H9 (cell line): ENCODE data around the gene PHAX. TPM values are rescaled to one million over a fixed set of nuclear protein-coding genes. Genes with fewer than 3 reads are reported as not detected.

Source experiments
- DNase-seq: peaks from one replicate; pipeline ENCODE4 v3.0.0-alpha.2; 2017
- H2AFZ ChIP-seq: one replicate; pipeline ENCODE4 v1.6.1; 2013; ENCODE audit warnings: mild to moderate bottlenecking, low read length, control low read depth, moderate library complexity
- H2AK5ac ChIP-seq: 2 replicates; pipeline ENCODE4 v1.6.1; 2013; ENCODE audit warnings: low read length, control low read depth, mixed read lengths; ENCODE audit not compliant: insufficient read length
- H2BK120ac ChIP-seq: one replicate; pipeline ENCODE4 v1.6.1; 2013; ENCODE audit warnings: low read depth, mild to moderate bottlenecking, low read length, control low read depth, inconsistent platforms; ENCODE audit not compliant: poor library complexity, severe bottlenecking
- H2BK12ac ChIP-seq: 2 replicates; pipeline ENCODE4 v1.6.1; 2013; ENCODE audit warnings: low read length, control low read depth, mixed read lengths, low read depth; ENCODE audit not compliant: insufficient read length
- H2BK15ac ChIP-seq: 2 replicates; pipeline ENCODE4 v1.6.1; 2013; ENCODE audit warnings: low read depth, low read length, control low read depth
- H2BK20ac ChIP-seq: one replicate; pipeline ENCODE4 v1.6.1; 2013; ENCODE audit warnings: low read depth, mild to moderate bottlenecking, low read length, control low read depth, inconsistent platforms; ENCODE audit not compliant: poor library complexity, severe bottlenecking
- H2BK5ac ChIP-seq: 2 replicates; pipeline ENCODE4 v1.6.1; 2013; ENCODE audit warnings: low read length, control low read depth, mixed read lengths; ENCODE audit not compliant: insufficient read length
- H3K14ac ChIP-seq: 2 replicates; pipeline ENCODE4 v1.6.1; 2013; ENCODE audit warnings: low read length, control low read depth; ENCODE audit not compliant: insufficient read depth
- H3K18ac ChIP-seq: 2 replicates; pipeline ENCODE4 v1.6.1; 2013; ENCODE audit warnings: low read depth, mild to moderate bottlenecking, mixed read lengths, low read length, control low read depth; ENCODE audit not compliant: insufficient read length
- H3K23ac ChIP-seq: 2 replicates; pipeline ENCODE4 v1.6.1; 2013; ENCODE audit warnings: low read length, control low read depth, mixed read lengths, low read depth; ENCODE audit not compliant: insufficient read length
- H3K23me2 ChIP-seq: 2 replicates; pipeline ENCODE4 v1.6.1; 2013; ENCODE audit warnings: low read depth, mild to moderate bottlenecking, mixed read lengths, low read length, control low read depth; ENCODE audit not compliant: insufficient read length, poor library complexity, severe bottlenecking
- H3K27ac ChIP-seq: 2 replicates; pipeline ENCODE4 v1.5.1; 2013; ENCODE audit warnings: low read length, control low read depth, mixed read lengths, low read depth; ENCODE audit not compliant: insufficient read length
- H3K27me3 ChIP-seq: 2 replicates; pipeline ENCODE4 v1.6.1; 2013; ENCODE audit warnings: low read length, control low read depth, inconsistent platforms; ENCODE audit not compliant: insufficient read depth
- H3K4ac ChIP-seq: 2 replicates; pipeline ENCODE4 v1.6.1; 2013; ENCODE audit warnings: low read depth, mild to moderate bottlenecking, control low read depth, inconsistent platforms, low read length, moderate library complexity
- H3K4me1 ChIP-seq: 2 replicates; pipeline ENCODE4 v1.6.1; 2013; ENCODE audit warnings: low read length, control low read depth, inconsistent platforms; ENCODE audit not compliant: insufficient read depth
- H3K4me2 ChIP-seq: 2 replicates; pipeline ENCODE4 v1.6.1; 2013; ENCODE audit warnings: low read length, control low read depth, mixed read lengths; ENCODE audit not compliant: insufficient read length, insufficient read depth
- H3K56ac ChIP-seq: 2 replicates; pipeline ENCODE4 v1.6.1; 2013; ENCODE audit warnings: low read depth, mild to moderate bottlenecking, mixed read lengths, low read length, control low read depth; ENCODE audit not compliant: insufficient read length
- H3K79me1 ChIP-seq: 2 replicates; pipeline ENCODE4 v1.6.1; 2013; ENCODE audit warnings: low read depth, mild to moderate bottlenecking, moderate library complexity, low read length, control low read depth, inconsistent platforms; ENCODE audit not compliant: insufficient read depth, poor library complexity, severe bottlenecking
- H3K79me2 ChIP-seq: 2 replicates; pipeline ENCODE4 v1.6.1; 2013; ENCODE audit warnings: low read length, control low read depth, inconsistent platforms; ENCODE audit not compliant: insufficient read depth
- H3K9ac ChIP-seq: 2 replicates; pipeline ENCODE4 v1.6.1; 2013; ENCODE audit warnings: low read length, control low read depth, mixed read lengths; ENCODE audit not compliant: insufficient read length; ENCODE audit errors: extremely low read depth
- H3K9me3 ChIP-seq: one replicate; pipeline ENCODE4 v1.6.1; 2013; ENCODE audit warnings: low read depth, low read length, inconsistent platforms; ENCODE audit not compliant: control insufficient read depth
- H3T11ph ChIP-seq: one replicate; pipeline ENCODE4 v1.6.1; 2013; ENCODE audit warnings: mild to moderate bottlenecking, low read length, control low read depth, inconsistent platforms
- H4K20me1 ChIP-seq: one replicate; pipeline ENCODE4 v1.6.1; 2013; ENCODE audit not compliant: control insufficient read depth, insufficient read length, insufficient read depth
- H4K5ac ChIP-seq: 2 replicates; pipeline ENCODE4 v1.6.1; 2013; ENCODE audit warnings: low read depth, mild to moderate bottlenecking, mixed read lengths, low read length, control low read depth; ENCODE audit not compliant: insufficient read length
- H4K8ac ChIP-seq: replicated peaks from 2 replicates; pipeline ENCODE4 v1.6.1; 2013; ENCODE audit warnings: low read length, control low read depth, mixed read lengths, low read depth; ENCODE audit not compliant: insufficient read length
- H4K91ac ChIP-seq: 2 replicates; pipeline ENCODE4 v1.6.1; 2013; ENCODE audit warnings: low read depth, mild to moderate bottlenecking, moderate library complexity, mixed read lengths, low read length, control low read depth; ENCODE audit not compliant: insufficient read length
- H3K27ac Mint-ChIP-seq, 3 experiments: 2 replicates in 2 of 3; 3 replicates in 1 of 3; pipeline ENCODE4 v1.8.0; 2020 to 2021; ENCODE audit warnings: mixed read lengths in 3 of 3, mild to moderate bottlenecking in 1 of 3, moderate library complexity in 1 of 3
- H3K27me3 Mint-ChIP-seq: 2 replicates; pipeline ENCODE4 v1.8.0; 2021; ENCODE audit warnings: low read depth, mild to moderate bottlenecking, moderate library complexity, mixed read lengths
- H3K36me3 Mint-ChIP-seq, 3 experiments: 2 replicates in 2 of 3; 3 replicates in 1 of 3; pipeline ENCODE4 v1.8.0; 2020 to 2021; ENCODE audit warnings: low read depth in 3 of 3, mixed read lengths in 3 of 3; ENCODE audit not compliant: insufficient read depth in 1 of 3
- H3K4me1 Mint-ChIP-seq, 2 experiments: 2 replicates each; pipeline ENCODE4 v1.8.0; 2020; ENCODE audit warnings: mixed read lengths in 2 of 2
- H3K4me3 Mint-ChIP-seq, 2 experiments: 2 replicates in 1 of 2; 3 replicates in 1 of 2; pipeline ENCODE4 v1.8.0; 2020 to 2021; ENCODE audit warnings: mild to moderate bottlenecking in 2 of 2, mixed read lengths in 2 of 2, moderate library complexity in 1 of 2
- H3K9me3 Mint-ChIP-seq, 2 experiments: 2 replicates in 1 of 2; 3 replicates in 1 of 2; pipeline ENCODE4 v1.8.0; 2020; ENCODE audit warnings: mild to moderate bottlenecking in 2 of 2, mixed read lengths in 2 of 2, moderate library complexity in 1 of 2
- WGBS: extraction: QIAGEN DNeasy Blood & Tissue Kit; methylation state at CpG from one replicate; pipeline ENCODE4 v1.1.7; 2013; ENCODE audit warnings: missing lambda C conversion rate, low lambda C conversion rate, mixed read lengths; ENCODE audit not compliant: insufficient read length; ENCODE audit errors: extremely low coverage; 5-methylcytosine and 5-hydroxymethylcytosine counted together
- total RNA-seq: library from RNA; stranded (reverse); gene quantifications from 2 replicates; pipeline ENCODE4 v1.2.1, GENCODE V29; 2021
- TF ChIP-seq, protein P1 (sequence below): fragments of 200-600 bp; sonication (generic); conservative IDR thresholded peaks from 3 replicates; pipeline ENCODE4 v1.8.0; 2021; ENCODE audit warnings: antibody characterized with exemption, mild to moderate bottlenecking

Gene PHAX
- total RNA-seq, 1 experiment from 2014 or later, result 65.6 TPM

DNA sequence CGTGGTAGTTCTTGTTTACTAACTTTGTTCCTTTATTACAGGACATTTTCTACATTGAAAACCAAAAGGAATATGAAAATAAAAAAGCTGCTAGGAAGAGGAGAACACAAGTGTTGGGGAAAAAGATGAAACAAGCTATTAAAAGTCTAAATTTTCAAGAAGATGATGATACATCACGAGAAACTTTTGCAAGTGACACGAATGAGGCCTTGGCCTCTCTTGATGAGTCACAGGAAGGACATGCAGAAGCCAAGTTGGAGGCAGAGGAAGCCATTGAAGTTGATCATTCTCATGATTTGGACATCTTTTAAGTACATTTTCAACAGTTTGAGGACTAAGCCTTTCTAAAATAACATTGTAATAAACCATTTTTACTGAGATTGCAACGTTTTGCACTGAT is 23.8 kb downstream of the PHAX start:
- no peak overlapping the region for H3K4me2 ChIP-seq
- H3K4me1 Mint-ChIP-seq, result no peaks in the 10 kb centered on the region; a peak in 1 of 4 replicates
- WGBS, result no CpG with 5 or more reads among the region's 4 CpGs

More for the DNA sequence above, 23.8 kb downstream of the PHAX start:
- Histone ChIP-seq H3K4ac (no peak overlapping the region), H4K20me1 (no peaks in the 10 kb centered on the region), H3T11ph (no peak overlapping the region), H2AK5ac (no peak overlapping the region), H3K27me3 (no peaks in the 10 kb centered on the region), H4K5ac (no peak overlapping the region), H2BK20ac (no peak overlapping the region), H3K79me1 (no peaks in the 10 kb centered on the region), H3K18ac (no peak overlapping the region), H2AFZ (no peak overlapping the region), H3K4me1 (no peaks in the 10 kb centered on the region), H4K8ac (no peak overlapping the region), H2BK12ac (no peak overlapping the region), H3K23me2 (no peaks in the 10 kb centered on the region), H4K91ac (no peak overlapping the region), H2BK15ac (no peak overlapping the region), H3K79me2 (no peaks in the 10 kb centered on the region), H2BK5ac (no peak overlapping the region), H3K9ac (no peak overlapping the region), H2BK120ac (no peak overlapping the region), H3K27ac (no peak overlapping the region), H3K56ac (no peak overlapping the region), H3K14ac (no peak overlapping the region), H3K9me3 (no peaks in the 10 kb centered on the region), H3K23ac (no peak overlapping the region)
- DNase-seq, result no peak
- H3K4me3 Mint-ChIP-seq, result no peak overlapping the region
- no peaks in the 10 kb centered on the region for H3K27me3 Mint-ChIP-seq
- no peak overlapping the region for H3K27ac Mint-ChIP-seq
- TF ChIP-seq, protein P1, sequence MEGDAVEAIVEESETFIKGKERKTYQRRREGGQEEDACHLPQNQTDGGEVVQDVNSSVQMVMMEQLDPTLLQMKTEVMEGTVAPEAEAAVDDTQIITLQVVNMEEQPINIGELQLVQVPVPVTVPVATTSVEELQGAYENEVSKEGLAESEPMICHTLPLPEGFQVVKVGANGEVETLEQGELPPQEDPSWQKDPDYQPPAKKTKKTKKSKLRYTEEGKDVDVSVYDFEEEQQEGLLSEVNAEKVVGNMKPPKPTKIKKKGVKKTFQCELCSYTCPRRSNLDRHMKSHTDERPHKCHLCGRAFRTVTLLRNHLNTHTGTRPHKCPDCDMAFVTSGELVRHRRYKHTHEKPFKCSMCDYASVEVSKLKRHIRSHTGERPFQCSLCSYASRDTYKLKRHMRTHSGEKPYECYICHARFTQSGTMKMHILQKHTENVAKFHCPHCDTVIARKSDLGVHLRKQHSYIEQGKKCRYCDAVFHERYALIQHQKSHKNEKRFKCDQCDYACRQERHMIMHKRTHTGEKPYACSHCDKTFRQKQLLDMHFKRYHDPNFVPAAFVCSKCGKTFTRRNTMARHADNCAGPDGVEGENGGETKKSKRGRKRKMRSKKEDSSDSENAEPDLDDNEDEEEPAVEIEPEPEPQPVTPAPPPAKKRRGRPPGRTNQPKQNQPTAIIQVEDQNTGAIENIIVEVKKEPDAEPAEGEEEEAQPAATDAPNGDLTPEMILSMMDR, result no peak
- no peaks in the 10 kb centered on the region; a peak in 1 of 5 replicates for H3K9me3 Mint-ChIP-seq
- peaks cover 15 to 56% (median 34%) of the 10 kb centered on the region in 3 experiments; a peak in 6 of 7 replicates for H3K36me3 Mint-ChIP-seq
